HepG2 (cell line): ENCODE measurements around the gene C1orf94. TPM values are rescaled to one million over a fixed set of nuclear protein-coding genes. Genes with fewer than 3 reads are reported as not detected.

Experiments used
- ATAC-seq: fragments of 200-7000 bp; cut with Tn5 transposase; 3 replicates; pipeline ENCODE4 v1.9.1; 2020; ENCODE audit warnings: mild to moderate bottlenecking, moderate library complexity
- BruUV-seq: library from RNA; stranded (reverse); fragments of 400-500 nt; replicated peaks from 2 replicates; lab custom pipeline; 2021; lab: Mats Ljungman, UMichigan
- CTCF ChIA-PET: fragments of 300-600 bp; formaldehyde crosslinking; extraction: SDS; loops from one replicate; lab custom pipeline; 2021; ENCODE audit warnings: low total read pairs, inconsistent platforms, low intra/inter-chr PET ratio; lab: Yijun Ruan, JAX
- POLR2A ChIA-PET: fragments of 350-600 bp; sonication (Branson Sonifier 250); formaldehyde crosslinking; loops from one replicate; lab custom pipeline; 2020; ENCODE audit warnings: antibody characterized with exemption, inconsistent platforms; lab: Yijun Ruan, JAX
- DNase-seq: peaks from one replicate; pipeline ENCODE4 v3.0.0-alpha.2; 2015; ENCODE audit warnings: low spot score
- FAIRE-seq: peaks from 3 replicates; lab custom pipeline; 2011; peaks lifted over from hg19 to GRCh38; lab: Jason Lieb, UNC
- H2AFZ ChIP-seq: one replicate; pipeline ENCODE4 v1.6.1; 2011; ENCODE audit warnings: low read length, inconsistent platforms
- H3K27ac ChIP-seq: fragments of 300-600 bp; 3 replicates; pipeline ENCODE4 v1.8.0; 2011; ENCODE audit warnings: mixed run types, mild to moderate bottlenecking, mixed read lengths, low read length, inconsistent platforms; ENCODE audit not compliant: insufficient read depth; ENCODE audit errors: extremely low read length
- H3K27me3 ChIP-seq, 2 experiments: fragments of 200-600 bp in 1 of 2; 2 replicates in 1 of 2; 3 replicates in 1 of 2; pipeline versions ENCODE4 v1.6.0 to v1.8.0; 2011; ENCODE audit warnings: low read length in 2 of 2, mild to moderate bottlenecking in 2 of 2, moderate library complexity in 2 of 2, inconsistent platforms in 1 of 2; ENCODE audit not compliant: insufficient read depth in 2 of 2, control insufficient read depth in 1 of 2
- H3K36me3 ChIP-seq, 2 experiments: fragments of 200-600 bp in 1 of 2; replicated peaks in 1 of 2; 2 replicates in 1 of 2; 3 replicates in 1 of 2; pipeline versions ENCODE4 v1.5.1 to v1.8.0; 2011; ENCODE audit warnings: low read length in 2 of 2, inconsistent platforms in 1 of 2; ENCODE audit not compliant: insufficient read depth in 2 of 2, control insufficient read depth in 1 of 2
- H3K4me1 ChIP-seq: 2 replicates; pipeline ENCODE4 v1.5.1; 2012; ENCODE audit warnings: low read length, inconsistent platforms; ENCODE audit not compliant: insufficient read depth
- H3K4me2 ChIP-seq: 2 replicates; pipeline ENCODE4 v1.6.0; 2011; ENCODE audit warnings: low read depth, low read length, inconsistent platforms
- H3K4me3 ChIP-seq, 3 experiments: fragments of 200-600 bp in 1 of 3; sonication (generic), shearing (Covaris generic) in 1 of 3; replicated peaks in 1 of 3; 2 replicates each; pipeline ENCODE4 v1.5.1; 2011 to 2016; ENCODE audit warnings: low read length in 3 of 3, inconsistent platforms in 2 of 3, low read depth in 2 of 3, mild to moderate bottlenecking in 2 of 3, control low read depth in 1 of 3, mixed read lengths in 1 of 3; ENCODE audit not compliant: insufficient read depth in 1 of 3
- H3K79me2 ChIP-seq: one replicate; pipeline ENCODE4 v1.6.1; 2011; ENCODE audit warnings: low read length, inconsistent platforms; ENCODE audit not compliant: insufficient read depth
- H3K9ac ChIP-seq: 2 replicates; pipeline ENCODE4 v1.6.0; 2011; ENCODE audit warnings: mild to moderate bottlenecking, low read depth, low read length, inconsistent platforms; ENCODE audit not compliant: insufficient read depth
- H3K9me3 ChIP-seq: 2 replicates; pipeline ENCODE4 v1.5.1; 2012; ENCODE audit warnings: mild to moderate bottlenecking, low read length
- H4K20me1 ChIP-seq: 2 replicates; pipeline ENCODE4 v1.6.0; 2011; ENCODE audit warnings: inconsistent platforms, mild to moderate bottlenecking, low read length, moderate library complexity; ENCODE audit not compliant: insufficient read depth
- ERF ChIP-seq: IDR thresholded peaks from 2 replicates; pipeline ENCODE4 v1.6.1; 2018; ENCODE audit warnings: missing biosample characterization, missing genetic modification reagents
- IRF2 ChIP-seq: IDR thresholded peaks from 2 replicates; pipeline ENCODE4 v1.6.1; 2018; ENCODE audit warnings: missing genetic modification reagents, missing compliant biosample characterization
- MBNL3 ChIP-seq: fragments of 250-450 bp; sonication (Bioruptor Pico); conservative IDR thresholded peaks from 2 replicates; pipeline ENCODE4 v1.8.0; 2022; ENCODE audit warnings: mild to moderate bottlenecking, inconsistent platforms
- SAFB2 ChIP-seq: sonication (generic); formaldehyde crosslinking; IDR thresholded peaks from 2 replicates; pipeline ENCODE4 v1.5.1; 2020; ENCODE audit warnings: missing genetic modification reagents, low read depth, mild to moderate bottlenecking, borderline replicate concordance
- TRIM24 ChIP-seq: sonication (generic); formaldehyde crosslinking; IDR thresholded peaks from 2 replicates; pipeline ENCODE4 v1.8.0; 2022; ENCODE audit warnings: mild to moderate bottlenecking, missing genetic modification reagents
- ZEB1 ChIP-seq: IDR thresholded peaks from 2 replicates; pipeline ENCODE4 v1.6.1; 2012; ENCODE audit warnings: mild to moderate bottlenecking, low read depth, inconsistent platforms; ENCODE audit not compliant: insufficient replicate concordance
- ZHX2 ChIP-seq, 2 experiments: sonication (generic) in 1 of 2; formaldehyde crosslinking in 1 of 2; IDR thresholded peaks; 2 replicates each; pipeline versions ENCODE4 v1.6.1 to v1.9.0; 2014 to 2022; ENCODE audit warnings: antibody characterized with exemption in 1 of 2, borderline replicate concordance in 1 of 2, inconsistent platforms in 1 of 2, low read depth in 1 of 2, missing genetic modification reagents in 1 of 2
- WGBS: methylation state at CpG from one replicate; pipeline ENCODE4 v1.1.6; 2017; ENCODE audit warnings: low lambda C conversion rate; 5-methylcytosine and 5-hydroxymethylcytosine counted together
- in situ Hi-C: cut with HindIII; loops from 2 replicates; pipeline ENCODE4 v1.10.0; 2017; ENCODE audit warnings: low pct_unique_long_range_greater_than_20kb; ENCODE audit not compliant: extremely low pct_ligation_motif_present
- intact Hi-C: fragments of 100-400 bp; cut with micrococcal nuclease; formaldehyde crosslinking; loops from one replicate; pipeline ENCODE4 v1.10.0; 2022; ENCODE audit not compliant: unreplicated experiment
- polyA plus RNA-seq, 8 experiments: library from polyadenylated mRNA; depleted of rRNA in 3 of 8; stranded (reverse) in 7 of 8; unstranded in 1 of 8; fragments of >200 nt; fragmentation: Illumina TruSeq in 4 of 8; extraction: Trizol in 4 of 8; gene quantifications; 2 replicates each; pipeline versions ENCODE4 v1.2.1 to v1.2.3, GENCODE V29; 2011 to 2016; ENCODE audit warnings: low read depth in 4 of 8, missing spikeins in 1 of 8, mixed read lengths in 1 of 8; ENCODE audit not compliant: insufficient read depth in 1 of 8
- total RNA-seq, 5 experiments: library from RNA; depleted of rRNA; stranded (reverse); fragments of >200 nt; fragmentation: Illumina TruSeq; extraction: Trizol; gene quantifications; 2 replicates each; pipeline ENCODE4 v1.2.3, GENCODE V29; 2016; ENCODE audit warnings: low read depth in 1 of 5
- TF ChIP-seq, protein P1 (sequence below): IDR thresholded peaks from 2 replicates; pipeline ENCODE4 v1.6.1; 2016; ENCODE audit warnings: low read depth

C1orf94 gene
- total and polyA plus RNA-seq, 2 of the 13 experiments (the other 11 are each of a cell fraction or from before 2014, with no cell fraction given) = not detected

GRCh38 chr1:34188418-34188817 is 11.7 kb downstream of the C1orf94 start:
- H4K20me1 ChIP-seq = no peaks in the 10 kb centered on the region
- 3% methylated on average over 4 of the region's 8 CpGs for WGBS
- H3K4me1 ChIP-seq = no peaks in the 10 kb centered on the region
- no peak overlapping the region for H3K27ac ChIP-seq
- H3K4me3 ChIP-seq = no peak overlapping the region
- ChIA-PET CTCF (no interaction called here), POLR2A (no interaction called here)
- DNase-seq = no peak
- H3K4me2 ChIP-seq = no peak overlapping the region
- no peak overlapping the region for H2AFZ ChIP-seq
- no peaks in the 10 kb centered on the region; the same call in 1 of the 2 replicates for H3K9me3 ChIP-seq
- ATAC-seq = no peak
- H3K36me3 ChIP-seq = no peaks in the 10 kb centered on the region
- BruUV-seq = no TSS peak
- in situ Hi-C loops (no loop called here), intact Hi-C loops (no loop called here)
- H3K79me2 ChIP-seq = no peaks in the 10 kb centered on the region
- H3K9ac ChIP-seq = no peak overlapping the region
- FAIRE-seq = no peak
- no peaks in the 10 kb centered on the region; a peak in 1 of 5 replicates for H3K27me3 ChIP-seq
- no peak for TF ChIP-seq TRIM24
- no peak for TF ChIP-seq ZEB1
- no peak for TF ChIP-seq ZHX2 (IDR thresholded peaks at IDR 0.05; ENCODE audit: low read depth)
- TF ChIP-seq ZHX2 (CRISPR knock-in tag; IDR thresholded peaks at IDR 0.05; ENCODE audit: borderline replicate concordance) = no peak
- TF ChIP-seq, protein P1, sequence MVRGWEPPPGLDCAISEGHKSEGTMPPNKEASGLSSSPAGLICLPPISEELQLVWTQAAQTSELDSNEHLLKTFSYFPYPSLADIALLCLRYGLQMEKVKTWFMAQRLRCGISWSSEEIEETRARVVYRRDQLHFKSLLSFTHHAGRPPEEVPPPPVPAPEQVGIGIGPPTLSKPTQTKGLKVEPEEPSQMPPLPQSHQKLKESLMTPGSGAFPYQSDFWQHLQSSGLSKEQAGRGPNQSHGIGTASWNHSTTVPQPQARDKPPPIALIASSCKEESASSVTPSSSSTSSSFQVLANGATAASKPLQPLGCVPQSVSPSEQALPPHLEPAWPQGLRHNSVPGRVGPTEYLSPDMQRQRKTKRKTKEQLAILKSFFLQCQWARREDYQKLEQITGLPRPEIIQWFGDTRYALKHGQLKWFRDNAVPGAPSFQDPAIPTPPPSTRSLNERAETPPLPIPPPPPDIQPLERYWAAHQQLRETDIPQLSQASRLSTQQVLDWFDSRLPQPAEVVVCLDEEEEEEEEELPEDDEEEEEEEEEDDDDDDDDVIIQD (CRISPR knock-in tag) = no peak
- no peak for TF ChIP-seq ERF (CRISPR knock-in tag)
- no peak for TF ChIP-seq IRF2 (CRISPR knock-in tag)
- no peak for TF ChIP-seq SAFB2 (CRISPR knock-in tag)
- no peak for TF ChIP-seq MBNL3
